ENCODE measurements around the gene CAPN12.
"Not testable (repeated sequence)": the region's sequence is repeated elsewhere in the genome, so short reads cannot be mapped to it uniquely, and the experiment has no call there.

CAPN12 gene

GRCh38 chr19:38790507-38791403 is 46.5 kb upstream of the CAPN12 start:
- not testable (repeated sequence) for H3K4me2 ChIP-seq (ENCODE audit: low read length); H3K27me3 ChIP-seq (ENCODE audit: low read depth, low read length)

GRCh38 chr19:38788478-38789243 is 44.4 kb upstream of the CAPN12 start, which contains the start of gene LGALS7B:
Gene LGALS7B, plus strand, starts transcription at chr19:38789200. Its CDS starts 27 bp downstream, at chr19:38789227.
- H3K27me3 ChIP-seq (ENCODE audit: low read depth, low read length): no peaks in the 10 kb centered on the region
- H3K4me1 ChIP-seq (ENCODE audit: low read length): no peaks in the 10 kb centered on the region

More at GRCh38 chr19:38790507-38791403, 46.5 kb upstream of the CAPN12 start:
- not testable (repeated sequence) for H3K9me3 ChIP-seq (ENCODE audit: insufficient read depth, low read length); H4K20me1 ChIP-seq (ENCODE audit: insufficient read depth, low read length); H3K4me3 ChIP-seq (ENCODE audit: low read length); H3K36me3 ChIP-seq (replicated peaks; ENCODE audit: low read depth, low read length); H3K79me2 ChIP-seq (ENCODE audit: low read length); H3K4me1 ChIP-seq (ENCODE audit: low read length); H3K9ac ChIP-seq (ENCODE audit: low read length); H3K27ac ChIP-seq (ENCODE audit: low read length); H2AFZ ChIP-seq (ENCODE audit: low read depth, low read length)

GRCh38 chr19:38786572-38787265 is 42.4 kb upstream of the CAPN12 start:
- TF ChIP-seq CTCF (IDR thresholded peaks at IDR 0.05; ENCODE audit: low read depth, low read length) (no peak), EZH2phosphoT487 (IDR thresholded peaks at IDR 0.05; ENCODE audit: low read depth) (no peak)
- Histone ChIP-seq H3K79me2 (ENCODE audit: low read length) (no peaks in the 10 kb centered on the region), H3K9me3 (ENCODE audit: insufficient read depth, low read length) (no peaks in the 10 kb centered on the region), H2AFZ (ENCODE audit: low read depth, low read length) (no peak overlapping the region), H3K9ac (ENCODE audit: low read length) (no peak overlapping the region), H3K4me1 (ENCODE audit: low read length) (no peaks in the 10 kb centered on the region), H3K27ac (ENCODE audit: low read length) (no peak overlapping the region), H3K36me3 (replicated peaks; ENCODE audit: low read depth, low read length) (no peaks in the 10 kb centered on the region), H4K20me1 (ENCODE audit: insufficient read depth, low read length) (no peaks in the 10 kb centered on the region), H3K27me3 (ENCODE audit: low read depth, low read length) (peaks cover under 1% of the 10 kb centered on the region), H3K4me3 (ENCODE audit: low read length) (no peak overlapping the region), H3K4me2 (ENCODE audit: low read length) (no peak overlapping the region)

More at GRCh38 chr19:38788478-38789243, 44.4 kb upstream of the CAPN12 start, which contains the start of gene LGALS7B:
- no peak within 1 kb of the TSS for H3K9ac ChIP-seq (ENCODE audit: low read length)
- H3K27ac ChIP-seq (ENCODE audit: low read length): no peak within 1 kb of the TSS
- TF ChIP-seq CTCF (IDR thresholded peaks at IDR 0.05; ENCODE audit: low read depth, low read length): no peak
- no peak for TF ChIP-seq EZH2phosphoT487 (IDR thresholded peaks at IDR 0.05; ENCODE audit: low read depth)
- no peak within 1 kb of the TSS for H2AFZ ChIP-seq (ENCODE audit: low read depth, low read length)
- no peaks in the 10 kb centered on the region for H3K9me3 ChIP-seq (ENCODE audit: insufficient read depth, low read length)
- no peaks in the 10 kb centered on the region for H3K79me2 ChIP-seq (ENCODE audit: low read length)
- no peak within 1 kb of the TSS for H3K4me3 ChIP-seq (ENCODE audit: low read length)
- no peaks in the 10 kb centered on the region for H3K36me3 ChIP-seq (replicated peaks; ENCODE audit: low read depth, low read length)
- H3K4me2 ChIP-seq (ENCODE audit: low read length): no peak within 1 kb of the TSS
- H4K20me1 ChIP-seq (ENCODE audit: insufficient read depth, low read length): no peaks in the 10 kb centered on the region

- not testable (repeated sequence) for H2AFZ ChIP-seq (ENCODE audit: low read depth, low read length); H3K27ac ChIP-seq (ENCODE audit: low read length); H4K20me1 ChIP-seq (ENCODE audit: insufficient read depth, low read length); H3K9ac ChIP-seq (ENCODE audit: low read length); H3K36me3 ChIP-seq (replicated peaks; ENCODE audit: low read depth, low read length); H3K27me3 ChIP-seq (ENCODE audit: low read depth, low read length); H3K9me3 ChIP-seq (ENCODE audit: insufficient read depth, low read length); H3K4me2 ChIP-seq (ENCODE audit: low read length); H3K79me2 ChIP-seq (ENCODE audit: low read length); H3K4me1 ChIP-seq (ENCODE audit: low read length); H3K4me3 ChIP-seq (ENCODE audit: low read length)
Measured at GRCh38 chr19:38786061-38786460, 41.8 kb upstream of the CAPN12 start.
